Myocyte (in vitro differentiated cells): Measurements from ENCODE around the gene PPP4R1. TPM values are rescaled to one million over a fixed set of nuclear protein-coding genes. Genes with fewer than 3 reads are reported as not detected.
A peak's percentile ranks its signal among the peaks of the same experiment; 100 is the strongest.

Experiments used
- DNase-seq: peaks from one replicate; pipeline ENCODE4 v3.0.0-alpha.2; 2012; ENCODE audit warnings: low read depth
- total RNA-seq: library from RNA; depleted of rRNA; stranded (reverse); fragments of >200 nt; gene quantifications from 2 replicates; pipeline ENCODE4 v1.2.3, GENCODE V29; 2014

The PPP4R1 gene
- total RNA-seq, 1 donor from 2014 or later, result 66.9 TPM

GRCh38 chr18:9549405-9549804 is 65.0 kb downstream of the PPP4R1 start:
- no peak for DNase-seq

DNA sequence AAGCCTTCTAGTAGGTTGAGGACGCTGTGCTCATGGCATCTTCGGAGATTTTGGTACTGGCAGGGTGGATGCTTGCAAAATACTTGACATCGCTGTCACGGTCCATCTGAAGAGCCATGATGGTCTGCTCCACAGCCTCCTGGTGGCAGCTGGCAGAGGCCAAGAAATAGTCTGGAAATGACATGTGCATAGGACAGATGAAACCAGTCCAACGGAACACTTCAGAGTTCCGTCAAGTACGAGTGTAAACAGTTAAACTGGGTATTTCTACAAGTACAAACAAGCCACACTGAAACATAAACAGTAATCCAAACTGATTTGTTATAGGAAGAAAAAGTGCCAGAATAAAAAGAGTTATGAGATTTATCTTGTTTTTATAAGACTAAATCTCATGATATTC is 66.6 kb downstream of the PPP4R1 start:
- no peak for DNase-seq

DNA sequence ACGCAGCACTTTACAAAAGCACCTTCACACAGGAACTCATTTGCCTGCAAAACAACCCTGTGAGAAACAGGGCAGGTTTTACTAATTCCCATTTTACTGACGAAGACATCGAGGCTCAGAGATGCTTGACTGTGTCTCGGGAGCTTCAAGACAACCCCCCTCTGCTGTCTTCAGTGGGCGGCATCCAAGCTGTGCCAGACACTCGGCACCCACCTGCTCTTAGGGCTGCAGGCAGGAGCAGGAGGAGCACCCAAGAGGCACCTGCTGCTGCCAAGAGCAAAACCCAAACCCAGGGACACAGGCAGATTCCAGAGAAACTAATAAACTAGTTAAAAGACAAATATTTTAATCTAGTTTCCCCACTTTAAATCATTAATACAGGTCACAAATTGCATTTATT is 67.9 kb downstream of the PPP4R1 start:
- DNase-seq, result no peak

GRCh38 chr18:9545029-9545428 is 69.3 kb downstream of the PPP4R1 start:
- DNase-seq, result no peak

GRCh38 chr18:9542924-9543323 is 71.4 kb downstream of the PPP4R1 start:
- DNase-seq, result no peak

- no peak for DNase-seq
Observed at GRCh38 chr18:9539938-9540337, 74.4 kb downstream of the PPP4R1 start.

GRCh38 chr18:9539283-9539682 is 75.1 kb downstream of the PPP4R1 start:
- DNase-seq, result no peak

GRCh38 chr18:9537677-9538076 is 76.7 kb downstream of the PPP4R1 start:
- no peak for DNase-seq

DNA sequence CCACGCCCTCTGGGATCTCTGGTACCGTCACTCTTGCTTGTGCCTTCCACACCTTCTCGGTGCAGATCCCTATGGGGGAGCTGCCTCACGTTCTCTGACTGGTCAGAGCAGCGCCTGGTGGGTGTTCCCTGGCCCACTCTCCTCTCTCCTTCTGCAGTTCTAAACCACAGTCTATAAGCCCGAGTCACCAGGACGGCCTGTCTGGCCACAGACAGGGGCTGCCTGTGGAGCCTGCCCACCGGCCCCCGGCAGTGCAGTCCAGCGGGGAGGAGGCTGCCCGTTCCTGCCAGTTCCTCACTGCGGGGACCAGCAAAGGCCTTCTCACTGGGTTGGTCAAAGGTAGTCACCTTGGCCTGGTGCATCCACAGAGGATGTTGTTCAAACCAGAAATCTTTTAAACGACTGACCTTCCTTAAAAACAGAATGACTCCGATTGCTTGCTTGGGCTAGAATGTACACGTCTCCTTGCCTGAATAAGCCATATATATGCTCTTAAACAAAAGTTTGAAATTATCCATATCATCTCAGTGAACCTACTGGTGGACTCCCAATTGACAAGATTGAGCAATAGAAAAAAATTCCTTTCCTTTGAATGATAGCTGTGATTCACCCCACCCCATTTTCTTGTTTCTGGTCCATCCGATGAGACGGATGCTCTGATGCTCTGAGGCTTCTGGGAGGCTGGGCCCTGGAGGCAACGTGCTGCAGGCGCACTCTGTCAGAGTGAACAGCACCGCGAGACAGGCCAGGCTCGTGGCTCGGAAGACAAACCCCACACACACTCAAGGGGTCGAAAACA is 77.8 kb downstream of the PPP4R1 start:
- DNase-seq, result no peak

DNA sequence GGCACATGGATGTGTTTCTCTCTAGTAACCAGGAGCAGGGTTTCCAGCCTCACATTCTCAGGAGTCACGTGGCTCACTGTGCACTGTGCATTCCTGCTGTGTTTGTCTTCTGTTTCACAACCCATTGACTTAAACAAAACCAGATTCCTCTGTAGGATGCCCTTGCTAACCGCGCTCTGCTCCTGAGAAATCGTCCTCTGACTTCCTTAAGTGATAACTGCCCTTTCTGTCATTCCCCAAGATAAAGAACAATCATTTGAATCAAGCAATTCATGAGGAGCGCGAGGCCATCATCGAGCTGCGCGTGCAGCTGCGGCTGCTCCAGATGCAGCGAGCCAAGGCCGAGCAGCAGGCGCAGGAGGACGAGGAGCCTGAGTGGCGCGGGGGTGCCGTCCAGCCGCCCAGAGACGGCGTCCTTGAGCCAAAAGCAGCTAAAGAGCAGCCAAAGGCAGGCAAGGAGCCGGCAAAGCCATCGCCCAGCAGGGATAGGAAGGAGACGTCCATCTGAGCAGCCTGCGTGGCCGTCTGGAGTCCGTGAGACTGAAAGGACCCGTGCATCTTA is 78.8 kb downstream of the PPP4R1 start:
- DNase-seq, result no peak

DNA sequence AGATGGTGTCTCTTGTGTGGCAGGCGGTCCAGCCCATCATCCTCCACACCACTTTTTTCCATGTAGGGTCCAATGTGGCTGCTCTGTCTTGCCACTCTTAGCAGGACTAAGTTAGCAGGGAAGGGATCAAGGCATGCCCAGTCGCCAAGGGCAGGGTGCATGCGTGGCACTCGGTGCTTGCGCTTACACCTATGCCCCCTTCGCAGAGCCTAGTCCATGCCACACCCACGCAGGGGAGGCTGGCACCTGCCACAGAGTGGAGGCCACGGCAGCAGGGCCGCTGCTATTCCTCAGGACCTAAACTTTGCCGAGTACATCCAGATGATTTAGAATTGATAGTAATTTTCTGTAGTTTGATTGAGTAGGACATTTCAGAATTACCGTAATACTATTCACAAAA is 79.5 kb downstream of the PPP4R1 start:
- DNase-seq, result no peak

- no peak for DNase-seq
Observed at GRCh38 chr18:9531791-9532410, 82.5 kb downstream of the PPP4R1 start.

DNA sequence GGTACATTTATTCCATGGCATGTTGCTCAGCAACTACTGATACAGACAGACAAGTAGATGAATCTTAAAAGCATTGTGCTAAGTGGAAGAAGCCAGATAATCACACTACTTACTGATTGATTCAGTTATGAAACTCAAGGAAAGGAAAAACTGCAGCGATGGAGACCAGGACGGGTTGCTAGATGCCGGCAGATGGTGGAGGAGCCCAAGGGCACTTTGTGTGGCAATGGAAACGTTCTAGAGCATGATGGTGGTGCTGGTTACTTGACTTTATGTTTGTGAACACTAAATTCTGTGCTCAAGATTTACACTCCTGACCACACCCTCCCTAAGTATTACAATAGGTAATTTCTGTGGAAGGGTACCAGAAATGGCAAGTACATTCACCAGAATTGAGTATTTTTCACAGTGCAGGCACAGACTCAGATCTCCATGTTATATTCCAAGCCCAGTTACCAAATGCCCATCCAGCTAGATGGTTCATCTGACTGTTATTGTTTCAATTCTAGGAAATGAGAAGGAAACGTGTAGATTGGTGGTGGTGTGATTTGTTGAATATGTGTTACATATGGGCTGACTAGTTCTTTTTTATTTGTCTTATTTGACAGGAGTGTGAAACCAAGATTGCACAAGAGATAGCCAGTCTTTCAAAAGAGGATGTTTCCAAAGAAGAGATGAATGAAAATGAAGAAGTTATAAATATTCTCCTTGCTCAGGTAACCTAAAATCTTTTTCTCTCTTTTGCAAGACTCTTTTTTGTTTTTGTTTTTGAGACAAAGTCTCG is 83.9 kb downstream of the PPP4R1 start:
- no peak for DNase-seq

GRCh38 chr18:9526458-9526857 is 87.9 kb downstream of the PPP4R1 start:
- no peak for DNase-seq

- DNase-seq, result no peak
Observed at GRCh38 chr18:9522952-9523351, 91.4 kb downstream of the PPP4R1 start.

DNA sequence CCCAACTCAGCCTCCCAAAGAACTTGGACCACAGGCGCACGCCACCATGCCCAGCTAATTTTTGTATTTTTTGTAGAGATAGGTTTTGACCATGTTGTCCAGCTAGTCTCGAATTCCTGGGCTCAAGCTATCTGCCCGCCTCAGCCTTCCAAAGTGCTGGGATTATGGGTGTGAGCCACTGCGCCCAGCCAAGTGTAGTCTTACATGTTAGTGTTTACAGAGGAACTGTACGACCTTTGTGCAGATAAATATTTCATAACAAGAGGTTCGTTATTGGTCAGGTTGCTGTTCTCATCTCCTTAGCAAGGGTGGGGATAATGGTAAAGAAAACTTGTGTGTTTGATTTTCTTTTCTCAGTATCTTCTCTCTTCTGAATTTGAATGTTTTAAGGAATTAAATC is 92.6 kb downstream of the PPP4R1 start:
- DNase-seq, result no peak

DNA sequence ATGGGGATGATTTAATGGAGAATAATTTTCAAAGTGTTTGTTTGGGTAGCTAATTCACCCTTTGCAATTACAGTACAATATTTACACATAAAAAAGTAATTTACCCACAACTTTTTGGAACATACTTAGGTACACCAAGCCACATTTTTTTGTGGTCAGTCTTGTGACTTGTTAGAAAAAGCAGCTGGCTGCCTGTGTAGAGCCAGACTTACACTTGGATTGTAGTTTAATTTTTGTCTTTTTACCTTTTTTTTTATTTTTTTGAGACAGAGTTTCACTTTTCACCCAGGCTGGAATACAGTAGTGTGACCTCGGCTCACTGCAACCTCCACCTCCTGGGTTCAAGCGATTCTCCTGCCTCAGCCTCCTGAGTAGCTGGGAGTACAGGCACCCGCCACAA is 93.7 kb downstream of the PPP4R1 start:
- peak; percentile 53 for DNase-seq

- no peak for DNase-seq
Observed at GRCh38 chr18:9519399-9519798, 95.0 kb downstream of the PPP4R1 start.

DNA sequence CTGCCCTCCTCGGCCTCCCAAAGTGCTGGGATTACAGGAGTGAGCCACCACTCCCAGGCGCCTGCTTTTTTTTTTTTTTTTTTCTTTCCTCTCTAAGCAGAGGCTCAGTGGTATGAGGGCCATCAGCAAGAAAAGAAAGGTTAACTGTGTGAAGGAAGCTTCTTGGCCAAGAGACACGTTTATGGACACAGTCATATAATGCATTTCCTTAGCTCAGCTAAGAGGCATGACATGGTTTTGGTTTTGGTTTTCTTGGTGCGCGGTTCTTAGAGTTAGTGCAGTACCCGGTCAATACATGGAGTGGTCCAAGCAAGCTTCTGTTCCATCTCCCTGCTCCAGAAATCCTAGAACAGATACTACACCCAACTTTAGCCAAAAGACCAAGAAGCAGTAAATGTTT is 96.5 kb downstream of the PPP4R1 start:
- no peak for DNase-seq

DNA sequence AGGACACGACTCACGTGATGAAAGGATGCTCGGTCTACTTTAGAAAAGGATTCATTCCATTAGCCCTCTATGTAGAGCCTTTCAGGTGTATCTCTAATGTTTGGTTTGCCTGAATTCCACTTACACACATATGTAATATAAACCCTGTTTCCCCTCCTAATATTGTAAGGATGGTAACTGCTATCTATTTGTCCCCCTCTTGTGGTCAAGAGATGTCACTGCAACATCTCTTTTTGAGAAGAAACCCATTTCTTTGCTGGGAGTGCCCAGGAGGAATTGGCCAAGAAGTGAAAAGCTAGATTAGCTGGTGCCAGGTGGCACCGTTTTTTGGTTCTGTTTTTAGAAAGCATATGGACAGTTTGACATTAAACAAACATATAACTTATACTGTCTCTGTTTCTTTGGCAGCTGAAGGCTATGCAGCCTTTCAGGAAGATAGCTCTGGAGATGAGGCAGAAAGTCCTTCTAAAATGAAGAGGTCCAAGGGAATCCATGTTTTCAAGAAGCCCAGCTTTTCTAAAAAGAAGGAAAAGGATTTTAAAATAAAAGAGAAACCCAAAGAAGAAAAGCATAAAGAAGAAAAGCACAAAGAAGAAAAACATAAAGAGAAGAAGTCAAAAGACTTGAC is 97.8 kb downstream of the PPP4R1 start:
- peak; percentile 38 for DNase-seq

DNA sequence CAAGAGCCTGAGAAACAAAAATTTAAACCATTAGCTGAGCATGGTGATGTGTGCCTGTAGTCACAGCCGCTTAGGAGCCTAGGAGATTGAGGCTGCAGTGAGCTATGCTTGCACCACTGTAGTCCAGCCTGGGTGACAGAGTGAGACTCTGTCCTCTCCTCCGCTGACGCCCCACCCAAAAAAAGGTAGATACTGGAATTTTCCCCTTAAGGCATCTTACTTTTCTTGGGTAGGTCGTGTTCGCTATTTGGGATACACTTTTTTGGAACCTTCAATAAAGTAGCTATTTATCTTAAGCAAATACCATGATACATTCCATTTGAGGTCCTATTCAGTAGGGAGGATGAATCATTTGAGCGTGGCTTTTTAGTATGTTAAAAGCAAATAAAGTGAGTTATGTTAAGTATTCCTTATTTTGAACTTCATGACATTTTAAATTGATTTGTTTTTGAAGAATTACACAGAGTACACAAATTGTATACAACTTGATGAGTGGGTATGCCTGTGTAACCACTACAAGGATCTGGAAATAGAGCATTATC is 100.3 kb downstream of the PPP4R1 start:
- DNase-seq, result no peak
